ENCODE data around the gene TRPC4AP.

Gene TRPC4AP

DNA sequence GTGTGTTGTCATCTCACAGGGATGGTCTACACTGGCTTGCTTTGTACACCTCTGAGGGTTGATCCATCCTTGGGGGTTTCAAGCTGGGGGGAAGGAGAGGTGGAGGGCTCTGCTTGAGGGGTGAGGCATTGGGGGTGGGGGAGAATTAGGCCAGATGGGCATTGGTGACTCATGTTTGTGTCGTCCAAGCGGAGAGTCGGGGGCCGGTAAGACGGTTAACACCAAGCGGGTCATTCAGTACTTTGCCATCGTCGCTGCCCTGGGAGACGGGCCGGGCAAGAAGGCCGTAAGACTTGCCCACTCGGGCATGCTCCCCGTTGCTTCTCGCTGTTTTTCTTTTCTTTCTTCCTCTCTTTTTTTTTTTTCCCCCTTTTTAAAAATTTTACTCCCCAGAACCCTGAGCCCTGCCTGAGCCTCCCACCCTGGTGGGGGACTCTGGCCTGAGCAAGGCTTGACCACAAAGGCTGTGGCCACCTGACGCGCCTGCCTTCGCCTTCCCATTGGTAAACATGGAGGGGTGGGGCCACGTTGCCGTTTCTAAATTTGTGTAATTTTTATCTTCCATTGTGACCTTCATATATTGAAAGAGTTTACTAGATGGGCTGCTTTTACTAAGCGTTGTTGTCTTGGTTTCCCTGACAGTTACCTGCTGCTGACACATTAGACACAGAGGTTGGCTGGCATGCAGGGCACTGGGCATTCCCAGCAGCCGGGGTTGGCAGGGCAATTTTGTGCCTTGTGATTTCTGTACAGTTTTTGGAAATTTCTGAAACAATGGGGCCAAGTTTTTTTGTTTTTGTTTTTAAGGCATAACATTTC lies 110.1 kb downstream of the TRPC4AP start:
- TF ChIP-seq ZNF70 (CRISPR knock-in tag; IDR thresholded peaks at IDR 0.05) (no peak), ZFP3 (CRISPR knock-in tag; IDR thresholded peaks at IDR 0.05) (no peak), PPARA (CRISPR knock-in tag; IDR thresholded peaks at IDR 0.05; ENCODE audit: borderline replicate concordance) (no peak), CSDC2 (CRISPR knock-in tag; IDR thresholded peaks at IDR 0.05) (no peak), ARNTL (CRISPR knock-in tag; IDR thresholded peaks at IDR 0.05; ENCODE audit: borderline replicate concordance, low read depth) (no peak), ZC3H10 (CRISPR knock-in tag; IDR thresholded peaks at IDR 0.05) (no peak), ESRRG (CRISPR knock-in tag; IDR thresholded peaks at IDR 0.05) (no peak), BACH2 (CRISPR knock-in tag; IDR thresholded peaks at IDR 0.05; ENCODE audit: borderline replicate concordance) (no peak), ZFP30 (CRISPR knock-in tag; IDR thresholded peaks at IDR 0.05) (no peak), OSR1 (CRISPR knock-in tag; IDR thresholded peaks at IDR 0.05) (no peak), SNAI2 (CRISPR knock-in tag; IDR thresholded peaks at IDR 0.05) (no peak), GLIS3 (CRISPR knock-in tag; IDR thresholded peaks at IDR 0.05) (no peak), ZNF565 (CRISPR knock-in tag; conservative IDR thresholded peaks at IDR 0.05; ENCODE audit: low read depth) (no peak), TCF4 (CRISPR knock-in tag; IDR thresholded peaks at IDR 0.05; ENCODE audit: borderline replicate concordance) (no peak), TOX (CRISPR knock-in tag; IDR thresholded peaks at IDR 0.05; ENCODE audit: borderline replicate concordance) (no peak)
- TF ChIP-seq, protein P1, sequence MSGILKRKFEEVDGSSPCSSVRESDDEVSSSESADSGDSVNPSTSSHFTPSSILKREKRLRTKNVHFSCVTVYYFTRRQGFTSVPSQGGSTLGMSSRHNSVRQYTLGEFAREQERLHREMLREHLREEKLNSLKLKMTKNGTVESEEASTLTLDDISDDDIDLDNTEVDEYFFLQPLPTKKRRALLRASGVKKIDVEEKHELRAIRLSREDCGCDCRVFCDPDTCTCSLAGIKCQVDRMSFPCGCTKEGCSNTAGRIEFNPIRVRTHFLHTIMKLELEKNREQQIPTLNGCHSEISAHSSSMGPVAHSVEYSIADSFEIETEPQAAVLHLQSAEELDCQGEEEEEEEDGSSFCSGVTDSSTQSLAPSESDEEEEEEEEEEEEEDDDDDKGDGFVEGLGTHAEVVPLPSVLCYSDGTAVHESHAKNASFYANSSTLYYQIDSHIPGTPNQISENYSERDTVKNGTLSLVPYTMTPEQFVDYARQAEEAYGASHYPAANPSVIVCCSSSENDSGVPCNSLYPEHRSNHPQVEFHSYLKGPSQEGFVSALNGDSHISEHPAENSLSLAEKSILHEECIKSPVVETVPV (CRISPR knock-in tag; IDR thresholded peaks at IDR 0.05) = no peak
- TF ChIP-seq, protein P2, sequence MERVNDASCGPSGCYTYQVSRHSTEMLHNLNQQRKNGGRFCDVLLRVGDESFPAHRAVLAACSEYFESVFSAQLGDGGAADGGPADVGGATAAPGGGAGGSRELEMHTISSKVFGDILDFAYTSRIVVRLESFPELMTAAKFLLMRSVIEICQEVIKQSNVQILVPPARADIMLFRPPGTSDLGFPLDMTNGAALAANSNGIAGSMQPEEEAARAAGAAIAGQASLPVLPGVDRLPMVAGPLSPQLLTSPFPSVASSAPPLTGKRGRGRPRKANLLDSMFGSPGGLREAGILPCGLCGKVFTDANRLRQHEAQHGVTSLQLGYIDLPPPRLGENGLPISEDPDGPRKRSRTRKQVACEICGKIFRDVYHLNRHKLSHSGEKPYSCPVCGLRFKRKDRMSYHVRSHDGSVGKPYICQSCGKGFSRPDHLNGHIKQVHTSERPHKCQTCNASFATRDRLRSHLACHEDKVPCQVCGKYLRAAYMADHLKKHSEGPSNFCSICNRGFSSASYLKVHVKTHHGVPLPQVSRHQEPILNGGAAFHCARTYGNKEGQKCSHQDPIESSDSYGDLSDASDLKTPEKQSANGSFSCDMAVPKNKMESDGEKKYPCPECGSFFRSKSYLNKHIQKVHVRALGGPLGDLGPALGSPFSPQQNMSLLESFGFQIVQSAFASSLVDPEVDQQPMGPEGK (CRISPR knock-in tag; IDR thresholded peaks at IDR 0.05; ENCODE audit: borderline replicate concordance) = no peak
- ATAC-seq = no peak

DNA sequence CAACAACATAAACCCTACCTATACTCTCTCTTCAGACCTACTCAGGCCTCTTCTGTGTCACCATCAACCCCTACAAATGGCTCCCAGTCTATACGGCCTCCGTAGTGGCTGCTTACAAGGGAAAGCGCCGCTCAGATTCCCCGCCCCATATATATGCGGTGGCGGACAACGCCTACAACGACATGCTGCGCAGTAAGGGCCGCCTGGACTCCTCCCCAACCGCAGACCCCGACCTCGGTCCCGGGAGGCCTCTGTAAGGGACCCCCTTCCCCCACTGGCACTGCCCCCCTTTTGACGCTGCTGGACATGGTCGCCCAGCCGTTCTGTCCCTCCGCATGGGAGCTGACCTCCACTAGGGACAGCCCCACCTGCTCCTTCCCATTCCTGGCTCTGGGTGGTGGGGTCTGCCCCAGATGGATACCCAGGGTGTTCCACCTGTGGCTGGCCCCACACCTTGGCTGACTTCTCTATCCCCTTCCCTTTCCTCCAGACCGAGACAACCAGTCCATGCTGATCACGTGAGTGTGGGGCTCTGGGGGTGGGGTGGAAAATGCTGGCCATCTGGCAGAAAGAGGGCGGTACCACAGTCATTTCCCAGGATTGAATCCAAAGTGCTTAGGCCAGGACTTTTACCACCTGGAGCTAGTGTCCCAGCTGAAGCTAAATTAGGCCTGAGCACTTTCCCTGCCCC lies 111.9 kb downstream of the TRPC4AP start:
- ATAC-seq = no peak
- no peak for TF ChIP-seq ISL1 (CRISPR knock-in tag; IDR thresholded peaks at IDR 0.05)
- no peak for TF ChIP-seq PPARA (CRISPR knock-in tag; IDR thresholded peaks at IDR 0.05; ENCODE audit: borderline replicate concordance)
- no peak for TF ChIP-seq RARB (CRISPR knock-in tag; IDR thresholded peaks at IDR 0.05)
- no peak for TF ChIP-seq BACH2 (CRISPR knock-in tag; IDR thresholded peaks at IDR 0.05; ENCODE audit: borderline replicate concordance)
- TF ChIP-seq, protein P3, sequence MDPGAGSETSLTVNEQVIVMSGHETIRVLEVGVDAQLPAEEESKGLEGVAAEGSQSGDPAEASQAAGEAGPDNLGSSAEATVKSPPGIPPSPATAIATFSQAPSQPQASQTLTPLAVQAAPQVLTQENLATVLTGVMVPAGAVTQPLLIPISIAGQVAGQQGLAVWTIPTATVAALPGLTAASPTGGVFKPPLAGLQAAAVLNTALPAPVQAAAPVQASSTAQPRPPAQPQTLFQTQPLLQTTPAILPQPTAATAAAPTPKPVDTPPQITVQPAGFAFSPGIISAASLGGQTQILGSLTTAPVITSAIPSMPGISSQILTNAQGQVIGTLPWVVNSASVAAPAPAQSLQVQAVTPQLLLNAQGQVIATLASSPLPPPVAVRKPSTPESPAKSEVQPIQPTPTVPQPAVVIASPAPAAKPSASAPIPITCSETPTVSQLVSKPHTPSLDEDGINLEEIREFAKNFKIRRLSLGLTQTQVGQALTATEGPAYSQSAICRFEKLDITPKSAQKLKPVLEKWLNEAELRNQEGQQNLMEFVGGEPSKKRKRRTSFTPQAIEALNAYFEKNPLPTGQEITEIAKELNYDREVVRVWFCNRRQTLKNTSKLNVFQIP (CRISPR knock-in tag; IDR thresholded peaks at IDR 0.05; ENCODE audit: borderline replicate concordance, low read depth) = no peak
- no peak for TF ChIP-seq GLIS3 (CRISPR knock-in tag; IDR thresholded peaks at IDR 0.05)
- TF ChIP-seq OSR1 (CRISPR knock-in tag; IDR thresholded peaks at IDR 0.05) = no peak

DNA sequence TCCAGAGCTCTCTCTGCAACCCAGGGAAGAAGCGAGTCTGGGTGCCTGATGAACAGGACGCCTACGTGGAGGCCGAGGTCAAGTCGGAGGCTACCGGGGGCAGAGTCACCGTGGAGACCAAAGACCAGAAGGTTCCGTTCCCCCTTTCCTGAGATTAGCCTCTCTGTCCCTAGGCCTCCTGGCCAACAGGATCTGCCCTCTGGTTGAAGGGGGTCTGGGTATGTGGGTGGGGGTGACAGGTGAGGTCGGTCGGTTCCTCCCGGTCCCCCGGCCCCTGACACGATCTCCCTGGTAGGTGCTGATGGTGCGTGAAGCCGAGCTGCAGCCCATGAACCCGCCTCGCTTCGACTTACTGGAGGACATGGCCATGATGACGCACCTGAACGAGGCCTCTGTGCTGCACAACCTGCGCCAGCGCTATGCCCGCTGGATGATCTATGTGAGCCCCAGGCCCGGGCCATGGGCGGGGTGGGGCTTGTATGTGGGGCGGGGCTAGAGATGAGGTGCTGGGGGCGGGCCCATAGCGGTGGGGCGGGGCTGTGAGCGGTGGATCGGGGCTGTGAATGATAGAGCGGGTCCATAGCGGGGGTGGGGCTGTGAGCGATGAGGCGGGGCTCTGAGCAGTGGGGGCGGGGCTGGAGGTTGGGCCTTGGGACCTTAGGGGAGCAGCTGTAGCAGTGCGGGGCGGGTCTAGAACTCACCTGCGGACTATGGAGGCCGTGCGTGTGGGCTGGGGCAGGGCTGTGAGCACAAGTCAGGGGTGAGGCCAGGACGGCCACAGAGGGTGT lies 113.0 kb downstream of the TRPC4AP start:
- ATAC-seq = no peak
- TF ChIP-seq, protein P4, sequence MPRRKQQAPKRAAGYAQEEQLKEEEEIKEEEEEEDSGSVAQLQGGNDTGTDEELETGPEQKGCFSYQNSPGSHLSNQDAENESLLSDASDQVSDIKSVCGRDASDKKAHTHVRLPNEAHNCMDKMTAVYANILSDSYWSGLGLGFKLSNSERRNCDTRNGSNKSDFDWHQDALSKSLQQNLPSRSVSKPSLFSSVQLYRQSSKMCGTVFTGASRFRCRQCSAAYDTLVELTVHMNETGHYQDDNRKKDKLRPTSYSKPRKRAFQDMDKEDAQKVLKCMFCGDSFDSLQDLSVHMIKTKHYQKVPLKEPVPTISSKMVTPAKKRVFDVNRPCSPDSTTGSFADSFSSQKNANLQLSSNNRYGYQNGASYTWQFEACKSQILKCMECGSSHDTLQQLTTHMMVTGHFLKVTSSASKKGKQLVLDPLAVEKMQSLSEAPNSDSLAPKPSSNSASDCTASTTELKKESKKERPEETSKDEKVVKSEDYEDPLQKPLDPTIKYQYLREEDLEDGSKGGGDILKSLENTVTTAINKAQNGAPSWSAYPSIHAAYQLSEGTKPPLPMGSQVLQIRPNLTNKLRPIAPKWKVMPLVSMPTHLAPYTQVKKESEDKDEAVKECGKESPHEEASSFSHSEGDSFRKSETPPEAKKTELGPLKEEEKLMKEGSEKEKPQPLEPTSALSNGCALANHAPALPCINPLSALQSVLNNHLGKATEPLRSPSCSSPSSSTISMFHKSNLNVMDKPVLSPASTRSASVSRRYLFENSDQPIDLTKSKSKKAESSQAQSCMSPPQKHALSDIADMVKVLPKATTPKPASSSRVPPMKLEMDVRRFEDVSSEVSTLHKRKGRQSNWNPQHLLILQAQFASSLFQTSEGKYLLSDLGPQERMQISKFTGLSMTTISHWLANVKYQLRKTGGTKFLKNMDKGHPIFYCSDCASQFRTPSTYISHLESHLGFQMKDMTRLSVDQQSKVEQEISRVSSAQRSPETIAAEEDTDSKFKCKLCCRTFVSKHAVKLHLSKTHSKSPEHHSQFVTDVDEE (CRISPR knock-in tag; IDR thresholded peaks at IDR 0.05) = no peak
- TF ChIP-seq ARNTL (CRISPR knock-in tag; IDR thresholded peaks at IDR 0.05; ENCODE audit: borderline replicate concordance, low read depth) = no peak
- no peak for TF ChIP-seq TOX (CRISPR knock-in tag; IDR thresholded peaks at IDR 0.05; ENCODE audit: borderline replicate concordance)
- TF ChIP-seq ZFP3 (CRISPR knock-in tag; IDR thresholded peaks at IDR 0.05) = no peak
- no peak for TF ChIP-seq CSDC2 (CRISPR knock-in tag; IDR thresholded peaks at IDR 0.05)
- TF ChIP-seq SNAI2 (CRISPR knock-in tag; IDR thresholded peaks at IDR 0.05) = no peak
- TF ChIP-seq, protein P3 (CRISPR knock-in tag; IDR thresholded peaks at IDR 0.05; ENCODE audit: borderline replicate concordance, low read depth) = no peak
